Measurements from ENCODE around the gene SLCO4A1.

SLCO4A1 gene

DNA sequence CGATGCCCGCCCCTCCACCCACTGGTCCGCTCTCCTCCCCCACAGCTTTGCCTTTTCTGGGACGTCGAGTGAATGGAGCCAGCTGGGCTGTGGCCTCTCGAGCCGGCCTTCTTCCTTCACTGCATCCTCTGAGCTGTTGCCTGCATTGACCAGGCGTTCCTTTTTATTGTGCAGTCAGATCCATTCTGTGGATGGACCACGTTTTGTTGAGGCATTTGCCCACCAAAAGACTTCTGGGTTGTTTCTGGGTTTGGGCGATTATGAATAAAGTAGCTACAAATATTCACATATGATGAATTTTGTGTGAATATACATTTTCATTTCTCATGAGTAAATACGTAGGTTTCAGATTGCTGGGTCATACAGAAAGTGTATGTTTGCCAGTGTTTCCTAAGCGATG lies 76.2 kb downstream of the SLCO4A1 start:
- no peak for DNase-seq

DNA sequence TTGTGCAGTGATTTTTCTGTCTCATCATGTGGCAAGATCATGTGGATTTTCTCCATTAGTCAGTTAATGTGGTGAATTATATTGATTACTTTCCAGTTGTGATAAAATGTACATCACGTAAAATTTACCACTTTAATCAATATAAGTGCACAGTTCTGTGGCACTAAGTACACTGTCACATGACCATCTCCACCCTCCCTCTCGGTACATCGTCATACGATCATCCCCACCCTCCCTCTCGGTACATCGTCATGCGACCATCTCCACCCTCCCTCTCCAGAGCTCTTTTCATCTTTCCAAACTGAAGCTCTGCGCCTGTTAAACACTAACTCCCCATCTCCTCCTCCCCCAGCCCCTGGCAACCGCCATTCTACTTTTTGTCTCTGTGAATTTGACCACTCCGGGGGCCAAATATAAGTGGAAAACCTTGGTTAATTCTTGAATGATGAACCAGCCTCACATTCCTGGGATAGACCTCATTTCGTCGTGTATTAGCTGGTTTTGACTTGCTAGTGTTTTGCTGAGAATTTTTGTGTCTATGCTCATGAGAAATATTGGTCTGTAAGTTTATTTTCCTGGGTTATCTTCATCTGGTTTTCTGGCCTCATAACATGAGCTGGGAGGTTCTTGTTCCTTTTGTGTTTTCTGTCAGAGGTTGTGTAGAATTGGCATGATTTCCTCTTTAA lies 77.1 kb downstream of the SLCO4A1 start:
- peak; percentile 49 for DNase-seq
